Vagina (tissue), 2 donors: Measurements from ENCODE around the gene AUH. TPM values are rescaled to one million over a fixed set of nuclear protein-coding genes. Genes with fewer than 3 reads are reported as not detected.
A peak's percentile ranks its signal among the peaks of the same experiment; 100 is the strongest.

Experiments used
- DNase-seq, 2 donors: peaks; one replicate each; pipeline ENCODE4 v3.0.0-alpha.2; 2017; ENCODE audit errors: extremely low spot score in 2 of 2
- H3K27ac ChIP-seq: fragments of 200-600 bp; sonication (generic); one replicate; pipeline ENCODE4 v1.5.1; 2019
- H3K27me3 ChIP-seq: fragments of 200-600 bp; sonication (generic); one replicate; pipeline ENCODE4 v1.5.1; 2019
- H3K36me3 ChIP-seq, 2 donors: fragments of 200-600 bp; sonication (generic); one replicate each; pipeline ENCODE4 v1.5.1; 2017 to 2019
- H3K4me1 ChIP-seq: fragments of 200-600 bp; sonication (generic); one replicate; pipeline ENCODE4 v1.5.1; 2019
- H3K4me3 ChIP-seq, 2 donors: fragments of 200-600 bp; sonication (generic); 1 replicate in 1 of 2; 2 replicates in 1 of 2; pipeline ENCODE4 v1.5.1; 2016 to 2019
- H3K9me3 ChIP-seq: fragments of 200-600 bp; sonication (generic); one replicate; pipeline ENCODE4 v1.5.1; 2019
- POLR2A ChIP-seq, 2 donors: fragments of 450-650 bp; IDR thresholded peaks; one replicate each; pipeline ENCODE4 v1.6.1; 2017; ENCODE audit warnings: antibody characterized with exemption in 2 of 2, mild to moderate bottlenecking in 2 of 2, moderate library complexity in 2 of 2
- POLR2AphosphoS5 ChIP-seq, 2 donors: sonication (generic); formaldehyde crosslinking; IDR thresholded peaks; one replicate each; pipeline ENCODE4 v1.9.0; 2017; ENCODE audit warnings: antibody characterized with exemption in 2 of 2, mild to moderate bottlenecking in 2 of 2, low read depth in 1 of 2; ENCODE audit not compliant: insufficient read depth in 1 of 2
- intact Hi-C: fragments of 100-400 bp; cut with DNase I; formaldehyde crosslinking; loops from one replicate; pipeline ENCODE4 v1.15.1; 2023
- total RNA-seq: library from RNA; depleted of rRNA; stranded (reverse); fragments of >200 nt; gene quantifications from one replicate; pipeline ENCODE4 v1.2.3, GENCODE V29; 2016
- TF ChIP-seq, protein P1 (sequence below), 3 experiments: fragments of 450-650 bp in 2 of 3; fragments of 200-600 bp in 1 of 3; sonication (generic) in 1 of 3; IDR thresholded peaks; one replicate each; pipeline ENCODE4 v1.5.1; 2017 to 2019; ENCODE audit warnings: antibody characterized with exemption in 3 of 3, mild to moderate bottlenecking in 2 of 3, moderate library complexity in 2 of 3

Gene AUH, protein sequence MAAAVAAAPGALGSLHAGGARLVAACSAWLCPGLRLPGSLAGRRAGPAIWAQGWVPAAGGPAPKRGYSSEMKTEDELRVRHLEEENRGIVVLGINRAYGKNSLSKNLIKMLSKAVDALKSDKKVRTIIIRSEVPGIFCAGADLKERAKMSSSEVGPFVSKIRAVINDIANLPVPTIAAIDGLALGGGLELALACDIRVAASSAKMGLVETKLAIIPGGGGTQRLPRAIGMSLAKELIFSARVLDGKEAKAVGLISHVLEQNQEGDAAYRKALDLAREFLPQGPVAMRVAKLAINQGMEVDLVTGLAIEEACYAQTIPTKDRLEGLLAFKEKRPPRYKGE
- total RNA-seq = 39.0 TPM

DNA sequence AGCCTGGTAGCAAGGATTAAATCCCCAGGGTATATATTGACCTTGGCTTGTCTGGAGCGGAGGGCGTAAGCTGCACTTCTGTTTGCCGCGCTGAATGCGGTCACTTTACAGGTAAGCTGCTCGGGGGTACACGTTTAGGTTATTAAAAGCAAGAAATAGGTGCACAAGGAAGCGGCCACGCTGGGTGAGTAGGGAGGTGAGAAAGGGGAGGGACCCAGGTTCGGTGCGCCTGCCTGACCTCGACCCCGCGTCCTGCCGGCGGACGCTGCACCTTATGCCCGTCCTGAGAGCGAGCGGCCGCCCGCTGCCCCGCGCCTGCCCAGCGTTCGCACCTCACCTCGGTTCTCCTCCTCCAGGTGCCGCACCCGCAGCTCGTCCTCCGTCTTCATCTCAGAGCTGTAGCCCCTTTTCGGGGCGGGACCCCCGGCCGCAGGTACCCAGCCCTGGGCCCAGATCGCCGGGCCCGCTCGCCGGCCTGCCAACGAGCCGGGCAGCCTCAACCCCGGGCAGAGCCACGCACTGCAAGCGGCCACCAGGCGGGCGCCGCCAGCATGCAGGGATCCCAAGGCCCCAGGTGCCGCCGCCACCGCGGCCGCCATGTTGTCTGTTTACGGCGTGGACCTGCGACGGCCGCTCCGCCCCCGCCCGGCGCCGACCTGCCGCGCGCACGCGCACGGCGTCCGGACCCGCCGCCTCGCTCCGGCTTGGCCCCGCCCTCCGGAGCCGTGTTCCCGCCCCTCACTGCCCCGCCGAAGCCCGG lies at the start of gene AUH:
TSS of gene AUH (minus strand) at position 628 of the 760 bp plus-strand sequence. CDS start at position 599, 29 bp downstream.
- TF ChIP-seq POLR2AphosphoS5 (IDR thresholded peaks at IDR 0.05; ENCODE audit: insufficient read depth in 1 of 2, low read depth in 1 of 2) = peak in 1 of 2 donors; percentile 16
- TF ChIP-seq POLR2A (IDR thresholded peaks at IDR 0.05) = peak in 1 of 2 donors; percentile 38
- TF ChIP-seq, protein P1, sequence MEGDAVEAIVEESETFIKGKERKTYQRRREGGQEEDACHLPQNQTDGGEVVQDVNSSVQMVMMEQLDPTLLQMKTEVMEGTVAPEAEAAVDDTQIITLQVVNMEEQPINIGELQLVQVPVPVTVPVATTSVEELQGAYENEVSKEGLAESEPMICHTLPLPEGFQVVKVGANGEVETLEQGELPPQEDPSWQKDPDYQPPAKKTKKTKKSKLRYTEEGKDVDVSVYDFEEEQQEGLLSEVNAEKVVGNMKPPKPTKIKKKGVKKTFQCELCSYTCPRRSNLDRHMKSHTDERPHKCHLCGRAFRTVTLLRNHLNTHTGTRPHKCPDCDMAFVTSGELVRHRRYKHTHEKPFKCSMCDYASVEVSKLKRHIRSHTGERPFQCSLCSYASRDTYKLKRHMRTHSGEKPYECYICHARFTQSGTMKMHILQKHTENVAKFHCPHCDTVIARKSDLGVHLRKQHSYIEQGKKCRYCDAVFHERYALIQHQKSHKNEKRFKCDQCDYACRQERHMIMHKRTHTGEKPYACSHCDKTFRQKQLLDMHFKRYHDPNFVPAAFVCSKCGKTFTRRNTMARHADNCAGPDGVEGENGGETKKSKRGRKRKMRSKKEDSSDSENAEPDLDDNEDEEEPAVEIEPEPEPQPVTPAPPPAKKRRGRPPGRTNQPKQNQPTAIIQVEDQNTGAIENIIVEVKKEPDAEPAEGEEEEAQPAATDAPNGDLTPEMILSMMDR (IDR thresholded peaks at IDR 0.05) = no peak
- Histone ChIP-seq H3K27me3 (no peaks in the 10 kb centered on the region), H3K4me3 (peak within 1 kb of the TSS; percentile 84 to 89), H3K27ac (peak within 1 kb of the TSS; percentile 89), H3K4me1 (peaks cover 32% of the 10 kb centered on the region), H3K36me3 (no peaks in the 10 kb centered on the region), H3K9me3 (no peaks in the 10 kb centered on the region)
- intact Hi-C loops = no loop called here
- no peak for DNase-seq

DNA sequence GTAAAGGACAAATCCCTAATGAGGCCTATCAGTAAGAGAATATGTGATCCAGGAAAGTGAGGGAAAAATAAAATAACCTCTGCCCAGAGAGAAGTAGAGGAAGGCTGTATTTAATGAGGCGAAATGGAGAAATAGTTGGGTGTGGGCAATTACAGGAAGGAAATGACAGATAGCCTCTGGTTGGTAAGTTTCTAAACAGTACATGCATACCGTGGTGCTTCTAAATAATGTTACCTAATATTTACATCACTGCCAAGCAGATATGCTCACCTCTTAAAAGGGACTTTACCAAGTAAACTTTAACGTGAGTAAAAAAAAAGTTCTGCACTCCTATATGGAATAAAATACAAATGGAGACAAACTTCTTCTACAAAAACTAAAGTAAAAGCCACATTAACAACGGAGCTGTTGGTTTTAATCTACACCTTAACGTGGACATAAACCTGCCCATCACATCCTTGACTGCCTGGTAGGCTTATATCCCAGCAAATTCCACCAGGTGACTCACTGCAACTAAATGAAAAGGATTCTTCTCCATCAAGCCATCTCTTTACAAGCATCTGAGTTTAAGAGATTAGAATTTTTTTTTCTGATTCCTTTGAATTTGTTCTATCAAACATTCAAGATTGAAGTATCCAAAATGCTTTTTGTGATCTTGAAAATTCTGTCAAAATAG lies 49.5 kb upstream of the AUH start:
- H3K27ac ChIP-seq = no peak overlapping the region
- intact Hi-C loops = no loop called here
- H3K4me3 ChIP-seq = no peak overlapping the region
- H3K4me1 ChIP-seq = peaks cover 21% of the 10 kb centered on the region
- H3K36me3 ChIP-seq = peaks cover 0 to 27% of the 10 kb centered on the region in 2 donors
- DNase-seq = no peak
- TF ChIP-seq POLR2AphosphoS5 (IDR thresholded peaks at IDR 0.05; ENCODE audit: insufficient read depth in 1 of 2, low read depth in 1 of 2) (no peak), POLR2A (IDR thresholded peaks at IDR 0.05) (no peak)
- TF ChIP-seq, protein P1 (IDR thresholded peaks at IDR 0.05) = no peak
- H3K27me3 ChIP-seq = no peaks in the 10 kb centered on the region
- no peaks in the 10 kb centered on the region for H3K9me3 ChIP-seq

DNA sequence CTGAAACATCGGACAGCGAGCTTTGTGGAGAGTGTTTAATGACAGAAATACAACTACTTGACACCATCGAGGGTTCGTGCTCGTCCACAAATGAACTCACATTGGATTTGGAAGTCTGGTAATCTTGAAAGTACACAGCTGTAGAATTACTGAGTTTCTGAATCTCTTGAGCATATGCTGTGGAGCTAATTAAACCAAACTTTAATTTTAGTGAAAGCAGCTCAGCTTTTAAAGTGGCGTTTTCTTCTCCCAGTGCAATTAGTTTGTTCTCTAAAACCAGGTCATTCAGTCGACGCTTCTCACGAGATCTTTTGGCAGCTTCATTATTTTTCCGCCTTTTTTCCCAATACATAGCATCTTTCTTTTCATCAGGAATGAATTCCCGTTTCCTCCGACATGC lies 48.4 kb upstream of the AUH start:
- Histone ChIP-seq H3K27me3 (no peaks in the 10 kb centered on the region), H3K9me3 (no peaks in the 10 kb centered on the region), H3K4me3 (no peak overlapping the region), H3K27ac (no peak overlapping the region), H3K4me1 (peaks cover 20% of the 10 kb centered on the region), H3K36me3 (peaks cover 0 to 27% of the 10 kb centered on the region in 2 donors)
- TF ChIP-seq, protein P1 (IDR thresholded peaks at IDR 0.05) = no peak
- TF ChIP-seq POLR2A (IDR thresholded peaks at IDR 0.05) = no peak
- no peak for TF ChIP-seq POLR2AphosphoS5 (IDR thresholded peaks at IDR 0.05; ENCODE audit: insufficient read depth in 1 of 2, low read depth in 1 of 2)
- no peak for DNase-seq
- intact Hi-C loops = no loop called here

DNA sequence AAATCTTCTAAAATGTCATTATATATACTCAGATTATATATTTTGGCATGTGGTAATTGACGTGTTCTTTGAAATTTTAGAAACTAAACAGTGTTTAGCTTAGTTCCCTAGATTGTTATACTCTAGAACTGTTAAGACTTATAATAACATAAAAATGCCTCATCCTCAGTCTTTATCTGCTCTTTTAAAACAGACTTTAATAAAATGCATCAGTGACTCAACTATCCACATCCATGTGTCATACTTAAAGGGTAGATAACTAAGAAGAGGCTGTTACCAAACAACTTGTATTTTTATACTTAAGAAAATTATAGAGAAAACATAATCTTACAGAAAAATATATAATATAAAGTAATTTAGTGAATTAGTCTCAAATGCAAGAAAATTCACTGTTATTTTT lies 46.8 kb upstream of the AUH start:
- DNase-seq = no peak
- Histone ChIP-seq H3K27ac (no peak overlapping the region), H3K27me3 (no peaks in the 10 kb centered on the region), H3K36me3 (peaks cover 0 to 27% of the 10 kb centered on the region in 2 donors), H3K4me1 (peaks cover 10% of the 10 kb centered on the region), H3K9me3 (no peaks in the 10 kb centered on the region), H3K4me3 (no peak overlapping the region)
- TF ChIP-seq POLR2AphosphoS5 (IDR thresholded peaks at IDR 0.05; ENCODE audit: insufficient read depth in 1 of 2, low read depth in 1 of 2) (no peak), POLR2A (IDR thresholded peaks at IDR 0.05) (no peak)
- TF ChIP-seq, protein P1 (IDR thresholded peaks at IDR 0.05) = no peak
- intact Hi-C loops = no loop called here
